Spinal cord (tissue), 10 donors: ENCODE data around the gene EFHB. TPM values are rescaled to one million over a fixed set of nuclear protein-coding genes. Genes with fewer than 3 reads are reported as not detected.
A peak's percentile ranks its signal among the peaks of the same experiment; 100 is the strongest.
"Not testable (repeated sequence)": the region's sequence is repeated elsewhere in the genome, so short reads cannot be mapped to it uniquely, and the experiment has no call there.

Experiments used
- DNase-seq, 6 donors: peaks; one replicate each; pipeline versions ENCODE4 v3.0.0 to v3.0.0-alpha.2; 2013 to 2015; ENCODE audit warnings: low spot score in 6 of 6, low read depth in 4 of 6
- H3K27ac ChIP-seq: one replicate; pipeline ENCODE4 v1.5.1; 2013; ENCODE audit warnings: low read depth, low read length, control low read depth
- H3K27me3 ChIP-seq: one replicate; pipeline ENCODE4 v1.6.1; 2013; ENCODE audit warnings: low read length; ENCODE audit not compliant: control insufficient read depth, insufficient read depth
- H3K36me3 ChIP-seq: one replicate; pipeline ENCODE4 v1.6.1; 2013; ENCODE audit warnings: low read length; ENCODE audit not compliant: control insufficient read depth, insufficient read depth
- H3K4me1 ChIP-seq: one replicate; pipeline ENCODE4 v1.6.1; 2013; ENCODE audit warnings: low read length; ENCODE audit not compliant: control insufficient read depth, insufficient read depth
- H3K4me3 ChIP-seq: one replicate; pipeline ENCODE4 v1.5.1; 2013; ENCODE audit warnings: low read depth, low read length, control low read depth
- H3K9me3 ChIP-seq: one replicate; pipeline ENCODE4 v1.6.1; 2013; ENCODE audit warnings: low read length; ENCODE audit not compliant: control insufficient read depth, insufficient read depth
- WGBS: methylation state at CpG from one replicate; pipeline ENCODE4 v1.1.5; 2013; ENCODE audit warnings: missing lambda C conversion rate; ENCODE audit not compliant: insufficient coverage; 5-methylcytosine and 5-hydroxymethylcytosine counted together
- long read RNA-seq, 4 donors: transcript quantifications; one replicate each; lab custom pipeline, GENCODE V29; 2026
- polyA plus RNA-seq, 2 donors: library from polyadenylated mRNA; unstranded; fragments of 120-200 nt; gene quantifications; one replicate each; pipeline ENCODE4 v1.2.1, GENCODE V29; 2013; ENCODE audit not compliant: insufficient read length in 2 of 2
- total RNA-seq, 2 donors: library from RNA; depleted of rRNA in 1 of 2; stranded (reverse); fragments of 120-200 nt in 1 of 2; fragments of >200 nt in 1 of 2; gene quantifications; one replicate each; pipeline versions ENCODE4 v1.2.3 to v1.2.4, GENCODE V29; 2013 to 2014
- donor health status: healthy.

EFHB gene
- 1 to 10 TPM; 3.4 to 7.2 TPM for total RNA-seq
- polyA plus RNA-seq = 1 to 10 TPM; 6.9 to 7.4 TPM
- long read RNA-seq, donor 1, partial matches to known transcripts = 0 of 1 reads
- long read RNA-seq, donor 1, other reads (novel, unspliced or antisense) = 0 of 1 reads
- long read RNA-seq, donor 2 = 0 reads
- long read RNA-seq, donor 3, partial matches to known transcripts = 0 of 1 reads
- long read RNA-seq, donor 3, other reads (novel, unspliced or antisense) = 0 of 1 reads
- long read RNA-seq, donor 4, partial matches to known transcripts = 231 of 253 reads
- long read RNA-seq, donor 4, other reads (novel, unspliced or antisense) = 22 of 253 reads

GRCh38 chr3:19934098-19934566, at the start of gene EFHB:
Gene EFHB, minus strand, starts transcription at chr3:19934217. Its CDS starts 199 bp downstream, at chr3:19934018.
- DNase-seq = peak in 3 of 6 donors; percentile 6 to 28 (median 19)
- Histone ChIP-seq H3K27ac (no peak within 1 kb of the TSS), H3K4me1 (no peaks in the 10 kb centered on the region), H3K36me3 (no peaks in the 10 kb centered on the region), H3K9me3 (no peaks in the 10 kb centered on the region), H3K27me3 (no peaks in the 10 kb centered on the region), H3K4me3 (no peak within 1 kb of the TSS)
- 38% methylated on average over 3 of the region's 5 CpGs for WGBS

- Histone ChIP-seq H3K36me3 (peaks cover 12% of the 10 kb centered on the region), H3K27me3 (no peaks in the 10 kb centered on the region), H3K27ac (no peak overlapping the region), H3K4me1 (no peaks in the 10 kb centered on the region), H3K9me3 (no peaks in the 10 kb centered on the region), H3K4me3 (no peak overlapping the region)
- DNase-seq = no peak
- 57% methylated on average over 1 of the region's 3 CpGs for WGBS
Measured at GRCh38 chr3:19972054-19972453, 38.0 kb upstream of the EFHB start.

- H3K4me1 ChIP-seq = no peaks in the 10 kb centered on the region
- no peaks in the 10 kb centered on the region for H3K27me3 ChIP-seq
- no peak overlapping the region for H3K27ac ChIP-seq
- peaks cover 3% of the 10 kb centered on the region for H3K36me3 ChIP-seq
- no peak overlapping the region for H3K4me3 ChIP-seq
- peak in 1 of 6 donors; percentile 43 for DNase-seq
- H3K9me3 ChIP-seq = no peaks in the 10 kb centered on the region
- 94% methylated on average over 3 of the region's 8 CpGs for WGBS
Measured at GRCh38 chr3:19970327-19970726, 36.3 kb upstream of the EFHB start.

- H3K4me3 ChIP-seq = no peak overlapping the region
- no peaks in the 10 kb centered on the region for H3K27me3 ChIP-seq
- no CpG with 5 or more reads among the region's 4 CpGs for WGBS
Measured at GRCh38 chr3:19967812-19968211, 33.8 kb upstream of the EFHB start.

GRCh38 chr3:19967208-19967607, 33.2 kb upstream of the EFHB start:
- Histone ChIP-seq H3K4me1 (no peaks in the 10 kb centered on the region), H3K27ac (no peak overlapping the region), H3K9me3 (no peaks in the 10 kb centered on the region), H3K4me3 (no peak overlapping the region), H3K27me3 (no peaks in the 10 kb centered on the region), H3K36me3 (no peaks in the 10 kb centered on the region)
- no peak for DNase-seq
- WGBS = 86% methylated on average over 3 of the region's 6 CpGs

More at GRCh38 chr3:19967812-19968211, 33.8 kb upstream of the EFHB start:
- no peaks in the 10 kb centered on the region for H3K36me3 ChIP-seq
- no peak overlapping the region for H3K27ac ChIP-seq
- no peaks in the 10 kb centered on the region for H3K9me3 ChIP-seq
- no peak for DNase-seq
- no peaks in the 10 kb centered on the region for H3K4me1 ChIP-seq

- no peak for DNase-seq
- no peaks in the 10 kb centered on the region for H3K27me3 ChIP-seq
- peaks cover 3% of the 10 kb centered on the region for H3K4me1 ChIP-seq
- WGBS = no CpG with 5 or more reads among the region's 4 CpGs
- peaks cover 1% of the 10 kb centered on the region for H3K36me3 ChIP-seq
- no peak overlapping the region for H3K4me3 ChIP-seq
- H3K27ac ChIP-seq = no peak overlapping the region
- no peaks in the 10 kb centered on the region for H3K9me3 ChIP-seq
Measured at GRCh38 chr3:19961960-19962359, 27.9 kb upstream of the EFHB start.

- H3K27ac ChIP-seq = no peak overlapping the region
- no peak for DNase-seq
- H3K27me3 ChIP-seq = no peaks in the 10 kb centered on the region
- 100% methylated on average over 1 of the region's 4 CpGs for WGBS
- H3K36me3 ChIP-seq = peaks cover 6% of the 10 kb centered on the region
- H3K9me3 ChIP-seq = no peaks in the 10 kb centered on the region
- H3K4me3 ChIP-seq = no peak overlapping the region
- H3K4me1 ChIP-seq = peaks cover 3% of the 10 kb centered on the region
Measured at GRCh38 chr3:19960696-19961095, 26.7 kb upstream of the EFHB start.

- 100% methylated on average over 1 of the region's 4 CpGs for WGBS
- H3K4me3 ChIP-seq = no peak overlapping the region
- DNase-seq = no peak
- peaks cover 8% of the 10 kb centered on the region for H3K36me3 ChIP-seq
- H3K27ac ChIP-seq = no peak overlapping the region
- H3K27me3 ChIP-seq = no peaks in the 10 kb centered on the region
- no peaks in the 10 kb centered on the region for H3K9me3 ChIP-seq
- peaks cover 3% of the 10 kb centered on the region for H3K4me1 ChIP-seq
Measured at GRCh38 chr3:19959505-19959904, 25.5 kb upstream of the EFHB start.

- not testable (repeated sequence) for H3K9me3 ChIP-seq, DNase-seq, H3K27me3 ChIP-seq, H3K4me3 ChIP-seq, H3K27ac ChIP-seq, H3K4me1 ChIP-seq
- peaks cover 16% of the 10 kb centered on the region for H3K36me3 ChIP-seq
- WGBS = 97% methylated on average over 6 of the region's 9 CpGs
Measured at GRCh38 chr3:19957354-19957753, 23.3 kb upstream of the EFHB start.

GRCh38 chr3:19954676-19955075, 20.7 kb upstream of the EFHB start:
- peaks cover 5% of the 10 kb centered on the region for H3K4me1 ChIP-seq
- no peaks in the 10 kb centered on the region for H3K9me3 ChIP-seq
- H3K36me3 ChIP-seq = peaks cover 22% of the 10 kb centered on the region
- no peak for DNase-seq
- H3K27ac ChIP-seq = no peak overlapping the region
- no peaks in the 10 kb centered on the region for H3K27me3 ChIP-seq
- WGBS = no CpG with 5 or more reads among the region's 4 CpGs
- no peak overlapping the region for H3K4me3 ChIP-seq
